Gastrocnemius medialis (tissue), 4 donors: ENCODE results near the gene MT1X. TPM values are rescaled to one million over a fixed set of nuclear protein-coding genes. Genes with fewer than 3 reads are reported as not detected.

Experiments used
- ATAC-seq, 2 donors: fragments of 150-250 bp; one replicate each; pipeline ENCODE4 v1.9.1; 2016
- DNase-seq, 2 donors: peaks; one replicate each; pipeline ENCODE4 v3.0.0-alpha.2; 2019
- H3K27ac ChIP-seq, 4 donors: fragments of 200-600 bp; sonication (generic); 1 replicate in 1 of 4; 2 replicates in 3 of 4; pipeline ENCODE4 v1.5.1; 2016 to 2018; ENCODE audit warnings: mild to moderate bottlenecking in 2 of 4, moderate library complexity in 1 of 4
- H3K27me3 ChIP-seq, 3 donors: fragments of 200-600 bp; sonication (generic) in 2 of 3; 1 replicate in 1 of 3; 2 replicates in 2 of 3; pipeline versions ENCODE4 v1.5.1 to v1.6.0; 2016 to 2019; ENCODE audit warnings: mild to moderate bottlenecking in 1 of 3, moderate library complexity in 1 of 3
- H3K36me3 ChIP-seq, 2 donors: fragments of 200-600 bp; sonication (generic) in 1 of 2; one replicate each; pipeline ENCODE4 v1.5.1; 2017 to 2018
- H3K4me1 ChIP-seq, 2 donors: fragments of 200-600 bp; sonication (generic) in 1 of 2; one replicate each; pipeline ENCODE4 v1.5.1; 2016 to 2017; ENCODE audit warnings: mild to moderate bottlenecking in 2 of 2
- H3K4me3 ChIP-seq, 4 donors: fragments of 200-600 bp; sonication (generic) in 3 of 4; 1 replicate in 1 of 4; 2 replicates in 3 of 4; pipeline ENCODE4 v1.5.1; 2016 to 2019; ENCODE audit warnings: mild to moderate bottlenecking in 2 of 4
- H3K9me3 ChIP-seq, 3 donors: fragments of 200-600 bp; sonication (generic) in 2 of 3; 1 replicate in 1 of 3; 2 replicates in 2 of 3; pipeline ENCODE4 v1.5.1; 2016 to 2019
- CTCF ChIP-seq, 5 experiments: fragments of 450-650 bp in 3 of 5; fragments of 200-600 bp in 2 of 5; sonication (generic) in 2 of 5; IDR thresholded peaks in 4 of 5; conservative IDR thresholded peaks in 1 of 5; 1 replicate in 4 of 5; 2 replicates in 1 of 5; pipeline ENCODE4 v1.5.1; 2016 to 2019; ENCODE audit warnings: antibody characterized with exemption in 5 of 5, mild to moderate bottlenecking in 3 of 5, moderate library complexity in 3 of 5
- POLR2A ChIP-seq, 2 donors: fragments of 450-650 bp; IDR thresholded peaks; one replicate each; pipeline ENCODE4 v1.6.1; 2017; ENCODE audit warnings: antibody characterized with exemption in 2 of 2, mild to moderate bottlenecking in 2 of 2, moderate library complexity in 2 of 2
- in situ Hi-C, 4 donors: fragments of 200-750 bp; cut with MboI; loops; one replicate each; pipeline versions ENCODE4 v1.15.0 to v1.8.0; 2017; ENCODE audit warnings: low sequenced_read_pairs in 4 of 4
- intact Hi-C: fragments of 100-400 bp; cut with DNase I; formaldehyde crosslinking; loops from one replicate; pipeline ENCODE4 v1.15.1; 2023; ENCODE audit warnings: low total_unique reads
- total RNA-seq, 4 donors: library from RNA; depleted of rRNA; stranded (reverse); fragments of >200 nt; gene quantifications; one replicate each; pipeline versions ENCODE4 v1.1.0 to v1.2.3, GENCODE V29; 2016

The MT1X gene
- total RNA-seq, 4 donors from 2014 or later, result 3,871 to 10,589 (median 6,239) TPM

GRCh38 chr16:56702836-56703235, 20.6 kb downstream of the MT1X start:
- intact Hi-C loops (loop anchor here (1.0 to 2.0 kb wide), 4 partner anchors 29 to 126 kb away; no protein-coding TSS in a partner anchor), in situ Hi-C loops (loop anchor here (5.0 to 10.0 kb wide), 5 partner anchors 101 to 188 kb away; no protein-coding TSS in a partner anchor)
- Histone ChIP-seq H3K4me3 (no peak overlapping the region), H3K27me3 (no peaks in the 10 kb centered on the region), H3K27ac (no peak overlapping the region), H3K36me3 (no peaks in the 10 kb centered on the region), H3K9me3 (no peaks in the 10 kb centered on the region), H3K4me1 (peaks cover 0 to 2% of the 10 kb centered on the region in 2 donors)
- ATAC-seq (no peak), DNase-seq (no peak)
- TF ChIP-seq CTCF (IDR thresholded peaks at IDR 0.05 in 4 of 5, conservative IDR thresholded peaks at IDR 0.05 in 1 of 5), result no peak
- no peak for TF ChIP-seq POLR2A (IDR thresholded peaks at IDR 0.05)

GRCh38 chr16:56708525-56709442, 26.5 kb downstream of the MT1X start:
- H3K4me3 ChIP-seq, result no peak overlapping the region
- no peak for TF ChIP-seq POLR2A (IDR thresholded peaks at IDR 0.05)
- TF ChIP-seq CTCF (IDR thresholded peaks at IDR 0.05 in 4 of 5, conservative IDR thresholded peaks at IDR 0.05 in 1 of 5), result no peak
- no peak overlapping the region for H3K27ac ChIP-seq
- no peaks in the 10 kb centered on the region for H3K4me1 ChIP-seq
- intact Hi-C loops (no loop called here), in situ Hi-C loops (loop anchor here (5.0 to 10.0 kb wide), 4 partner anchors 36 to 194 kb away; no protein-coding TSS in a partner anchor)
- DNase-seq, result no peak
- ATAC-seq, result no peak
- no peaks in the 10 kb centered on the region for H3K9me3 ChIP-seq
- H3K36me3 ChIP-seq, result no peaks in the 10 kb centered on the region
- no peaks in the 10 kb centered on the region for H3K27me3 ChIP-seq

- no peak for ATAC-seq
- H3K9me3 ChIP-seq, result no peaks in the 10 kb centered on the region
- intact Hi-C loops (no loop called here), in situ Hi-C loops (loop anchor here (5.0 to 10.0 kb wide), 4 partner anchors 37 to 195 kb away; no protein-coding TSS in a partner anchor)
- no peak for TF ChIP-seq POLR2A (IDR thresholded peaks at IDR 0.05)
- no peak for TF ChIP-seq CTCF (IDR thresholded peaks at IDR 0.05 in 4 of 5, conservative IDR thresholded peaks at IDR 0.05 in 1 of 5)
- H3K27me3 ChIP-seq, result no peaks in the 10 kb centered on the region
- H3K36me3 ChIP-seq, result no peaks in the 10 kb centered on the region
- no peak overlapping the region for H3K4me3 ChIP-seq
- DNase-seq, result no peak
- no peak overlapping the region for H3K27ac ChIP-seq
- H3K4me1 ChIP-seq, result no peaks in the 10 kb centered on the region
These were observed 27.3 kb downstream of the MT1X start for GRCh38 chr16:56709443-56710040.

GRCh38 chr16:56710181-56710737, 28.0 kb downstream of the MT1X start:
- no peak overlapping the region for H3K4me3 ChIP-seq
- no peak overlapping the region for H3K27ac ChIP-seq
- intact Hi-C loops, result no loop called here
- no peaks in the 10 kb centered on the region for H3K4me1 ChIP-seq
- TF ChIP-seq CTCF (IDR thresholded peaks at IDR 0.05 in 4 of 5, conservative IDR thresholded peaks at IDR 0.05 in 1 of 5) (no peak), POLR2A (IDR thresholded peaks at IDR 0.05) (no peak)
- no peaks in the 10 kb centered on the region for H3K27me3 ChIP-seq
- H3K36me3 ChIP-seq, result no peaks in the 10 kb centered on the region
- no peaks in the 10 kb centered on the region for H3K9me3 ChIP-seq
- DNase-seq (no peak), ATAC-seq (no peak)
- in situ Hi-C loops, result no loop called here
